Raji (cell line): ENCODE data around the gene COX7A1.
A peak's percentile ranks its signal among the peaks of the same experiment; 100 is the strongest.

ENCODE experiments used
- POLR2A ChIP-seq: IDR thresholded peaks from 2 replicates; pipeline ENCODE4 v1.6.1; 2011; ENCODE audit warnings: low read depth, low read length, control low read depth; ENCODE audit not compliant: insufficient read depth

Gene COX7A1

GRCh38 chr19:36120092-36120983 is 31.9 kb downstream of the COX7A1 start:
- TF ChIP-seq POLR2A: no peak

GRCh38 chr19:36116344-36116637 is 36.0 kb downstream of the COX7A1 start:
- TF ChIP-seq POLR2A: no peak

- TF ChIP-seq POLR2A: peak; percentile 78
Measured at GRCh38 chr19:36115453-36116343, 36.5 kb downstream of the COX7A1 start, which contains the start of gene TBCB. Gene TBCB, plus strand, starts transcription at chr19:36115468. Its CDS starts 93 bp downstream, at chr19:36115561.

- TF ChIP-seq POLR2A: peak; percentile 85
Measured at GRCh38 chr19:36114721-36115452, 37.4 kb downstream of the COX7A1 start, which contains the start of gene POLR2I. Gene POLR2I, minus strand, starts transcription at chr19:36114875. Its CDS starts 19 bp downstream, at chr19:36114856.

DNA sequence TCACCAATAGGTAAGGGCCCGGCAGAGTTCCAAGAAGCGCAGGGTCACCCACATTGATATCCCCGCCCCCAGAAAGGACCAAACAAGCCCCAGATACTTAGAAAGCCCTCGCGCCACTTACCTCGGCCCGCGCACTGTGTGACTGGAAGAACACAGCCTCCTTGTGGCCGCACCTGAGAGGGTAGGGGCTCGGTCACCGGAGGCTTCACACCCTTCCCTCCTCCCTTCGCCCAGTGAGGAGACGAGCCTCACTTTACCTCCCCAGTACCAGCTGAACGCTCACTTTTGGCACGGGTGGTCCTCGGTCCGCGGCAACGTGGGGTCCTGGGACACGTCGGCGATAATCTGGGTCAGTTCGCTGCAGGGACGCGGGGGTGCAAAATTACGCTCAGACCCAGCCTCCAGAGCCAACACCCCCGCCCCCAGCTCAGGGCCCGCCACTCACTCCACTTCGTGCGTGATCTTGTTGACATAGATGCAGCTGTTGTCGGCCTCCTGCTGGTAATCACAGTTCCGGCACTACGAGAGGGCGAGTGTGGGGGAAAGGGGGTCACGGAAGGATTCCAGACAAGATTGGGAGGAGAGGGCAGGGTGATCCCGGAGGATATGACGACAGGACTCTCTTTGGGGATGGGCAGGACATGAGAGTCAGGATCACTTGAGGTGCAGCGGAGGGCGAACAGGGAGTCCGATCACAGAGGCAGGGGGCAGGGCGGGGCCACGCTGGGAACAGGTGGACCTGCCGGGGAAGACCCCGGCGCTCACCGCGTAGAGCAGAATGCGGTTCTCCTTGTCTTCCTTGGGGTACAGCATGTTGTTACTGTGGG is 38.1 kb downstream of the COX7A1 start:
- no peak for TF ChIP-seq POLR2A

- TF ChIP-seq POLR2A: no peak
Measured at GRCh38 chr19:36113425-36113824, 38.8 kb downstream of the COX7A1 start.

- no peak for TF ChIP-seq POLR2A
Measured at GRCh38 chr19:36112678-36113077, 39.6 kb downstream of the COX7A1 start.

- no peak for TF ChIP-seq POLR2A
Measured at GRCh38 chr19:36111200-36111539, 41.1 kb downstream of the COX7A1 start.

- TF ChIP-seq POLR2A: 0 out of 2 replicates have a peak, but pooled peaks have one; percentile 14
Measured at GRCh38 chr19:36110487-36111199, 41.6 kb downstream of the COX7A1 start, which contains the start of gene OVOL3. Gene OVOL3, plus strand, starts transcription at chr19:36111143. Its CDS starts 60 bp downstream, at chr19:36111203.

- TF ChIP-seq POLR2A: no peak
Measured at GRCh38 chr19:36108684-36109083, 43.6 kb downstream of the COX7A1 start.

GRCh38 chr19:36106991-36107390 is 45.3 kb downstream of the COX7A1 start:
- no peak for TF ChIP-seq POLR2A

DNA sequence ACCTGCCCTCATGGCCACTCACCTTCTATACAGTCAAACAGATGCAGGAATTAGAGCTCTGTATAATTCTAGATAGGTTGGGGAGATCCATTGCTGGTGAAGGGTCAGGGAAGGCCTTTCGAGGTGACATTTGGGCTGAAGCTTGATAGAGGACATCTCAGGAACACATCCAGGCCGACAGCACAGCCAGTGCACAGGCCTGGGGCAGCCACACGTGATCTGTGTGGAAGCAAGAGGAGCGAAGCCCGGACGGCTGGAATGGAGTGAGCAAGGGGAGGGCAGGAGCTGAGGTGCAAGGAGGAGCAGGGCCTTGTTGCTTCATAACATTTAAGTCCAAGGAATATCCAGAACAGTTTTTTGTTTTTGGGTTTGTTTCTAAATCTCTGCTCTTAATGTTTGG is 45.8 kb downstream of the COX7A1 start:
- TF ChIP-seq POLR2A: no peak

- TF ChIP-seq POLR2A: no peak
Measured at GRCh38 chr19:36103842-36104552, 48.2 kb downstream of the COX7A1 start.

GRCh38 chr19:36103040-36103626 is 49.1 kb downstream of the COX7A1 start:
- no peak for TF ChIP-seq POLR2A
